ENCODE results near the gene BBOX1. TPM values are rescaled to one million over a fixed set of nuclear protein-coding genes. Genes with fewer than 3 reads are reported as not detected.

The BBOX1 gene
- total RNA-seq, 6 donors from 2014 or later: 0.51 to 0.79 TPM; not detected in 4

- H3K4me3 ChIP-seq: no peak overlapping the region
- H3K36me3 ChIP-seq: no peaks in the 10 kb centered on the region
- H3K9me3 ChIP-seq: no peaks in the 10 kb centered on the region
- ATAC-seq (ENCODE audit: low FRiP score in 2 of 2) (no peak), DNase-seq (no peak)
- H3K4me1 ChIP-seq: no peaks in the 10 kb centered on the region
- no peak overlapping the region for H3K27ac ChIP-seq
- TF ChIP-seq EP300 (IDR thresholded peaks at IDR 0.05): no peak
- no peak for TF ChIP-seq CTCF (IDR thresholded peaks at IDR 0.05)
- TF ChIP-seq POLR2AphosphoS5 (IDR thresholded peaks at IDR 0.05): no peak
- TF ChIP-seq POLR2A (IDR thresholded peaks at IDR 0.05): no peak
- 68 to 81% methylated on average over 2 of the region's 2 CpGs for WGBS, 2 donors
- no peaks in the 10 kb centered on the region for H3K27me3 ChIP-seq
These were observed 42.6 kb downstream of the BBOX1 start for GRCh38 chr11:27083241-27083640.

GRCh38 chr11:27083782-27084181 lies 43.2 kb downstream of the BBOX1 start:
- Histone ChIP-seq H3K36me3 (no peaks in the 10 kb centered on the region), H3K9me3 (no peaks in the 10 kb centered on the region), H3K27me3 (no peaks in the 10 kb centered on the region), H3K4me3 (no peak overlapping the region), H3K27ac (no peak overlapping the region), H3K4me1 (no peaks in the 10 kb centered on the region)
- ATAC-seq (ENCODE audit: low FRiP score in 2 of 2): no peak
- DNase-seq: no peak
- TF ChIP-seq EP300 (IDR thresholded peaks at IDR 0.05) (no peak), CTCF (IDR thresholded peaks at IDR 0.05) (no peak), POLR2AphosphoS5 (IDR thresholded peaks at IDR 0.05) (no peak), POLR2A (IDR thresholded peaks at IDR 0.05) (no peak)

GRCh38 chr11:27084518-27084917 lies 43.9 kb downstream of the BBOX1 start:
- TF ChIP-seq EP300 (IDR thresholded peaks at IDR 0.05) (no peak), CTCF (IDR thresholded peaks at IDR 0.05) (no peak), POLR2AphosphoS5 (IDR thresholded peaks at IDR 0.05) (no peak), POLR2A (IDR thresholded peaks at IDR 0.05) (no peak)
- no peak for DNase-seq
- Histone ChIP-seq H3K4me1 (no peaks in the 10 kb centered on the region), H3K9me3 (no peaks in the 10 kb centered on the region), H3K27me3 (no peaks in the 10 kb centered on the region), H3K27ac (no peak overlapping the region), H3K4me3 (no peak overlapping the region), H3K36me3 (no peaks in the 10 kb centered on the region)
- no peak for ATAC-seq (ENCODE audit: low FRiP score in 2 of 2)

GRCh38 chr11:27085111-27085510 lies 44.5 kb downstream of the BBOX1 start:
- no peak overlapping the region for H3K27ac ChIP-seq

More at GRCh38 chr11:27085111-27085510, 44.5 kb downstream of the BBOX1 start:
- Histone ChIP-seq H3K36me3 (no peaks in the 10 kb centered on the region), H3K27me3 (no peaks in the 10 kb centered on the region), H3K4me1 (no peaks in the 10 kb centered on the region), H3K4me3 (no peak overlapping the region), H3K9me3 (peaks cover 0 to 4% (median under 1%) of the 10 kb centered on the region in 4 donors)
- no peak for TF ChIP-seq POLR2AphosphoS5 (IDR thresholded peaks at IDR 0.05)
- TF ChIP-seq CTCF (IDR thresholded peaks at IDR 0.05): no peak
- no peak for TF ChIP-seq EP300 (IDR thresholded peaks at IDR 0.05)
- TF ChIP-seq POLR2A (IDR thresholded peaks at IDR 0.05): no peak
- ATAC-seq (ENCODE audit: low FRiP score in 2 of 2): no peak
- WGBS, 2 donors: 89 to 90% methylated on average over 1 of the region's 1 CpG
- DNase-seq: no peak

All from upper lobe of left lung (tissue), 6 donors.